ENCODE data around the gene TMEM63A. TPM values are rescaled to one million over a fixed set of nuclear protein-coding genes. Genes with fewer than 3 reads are reported as not detected.
"Not testable (repeated sequence)": the region's sequence is repeated elsewhere in the genome, so short reads cannot be mapped to it uniquely, and the experiment has no call there.

The TMEM63A gene
- total RNA-seq, 1 donor from 2014 or later: 30.7 TPM

DNA sequence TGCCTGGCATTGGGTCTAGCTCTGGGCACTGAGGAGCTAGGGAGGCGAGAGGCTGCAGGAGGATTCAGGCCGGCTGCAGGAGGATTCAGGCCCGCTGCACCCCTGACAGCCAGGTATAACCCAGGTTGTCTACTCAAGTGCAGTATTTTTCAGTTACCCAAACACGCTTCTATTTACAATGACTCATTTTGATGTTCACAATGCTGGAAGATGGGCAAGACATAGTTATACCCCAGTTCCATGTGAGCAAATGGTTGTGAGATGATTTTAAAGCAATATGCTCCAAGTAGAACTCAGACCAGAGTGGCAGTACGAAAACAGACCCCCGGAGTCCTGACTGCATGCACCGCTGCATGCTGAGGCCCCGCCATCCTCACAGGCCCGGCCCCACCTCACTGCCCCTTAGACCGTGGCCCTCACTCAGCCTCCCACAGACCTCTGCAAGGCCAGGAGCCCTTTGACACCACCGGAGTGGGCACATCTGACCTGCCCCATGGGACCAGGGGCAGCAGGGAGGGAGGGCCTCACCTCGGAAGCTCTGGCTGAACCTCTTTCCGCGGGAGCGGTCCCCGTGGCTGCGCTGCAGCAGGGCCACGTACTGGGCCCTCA is 6.2 kb upstream of the TMEM63A start:
- no peak for ATAC-seq
- DNase-seq: no peak

DNA sequence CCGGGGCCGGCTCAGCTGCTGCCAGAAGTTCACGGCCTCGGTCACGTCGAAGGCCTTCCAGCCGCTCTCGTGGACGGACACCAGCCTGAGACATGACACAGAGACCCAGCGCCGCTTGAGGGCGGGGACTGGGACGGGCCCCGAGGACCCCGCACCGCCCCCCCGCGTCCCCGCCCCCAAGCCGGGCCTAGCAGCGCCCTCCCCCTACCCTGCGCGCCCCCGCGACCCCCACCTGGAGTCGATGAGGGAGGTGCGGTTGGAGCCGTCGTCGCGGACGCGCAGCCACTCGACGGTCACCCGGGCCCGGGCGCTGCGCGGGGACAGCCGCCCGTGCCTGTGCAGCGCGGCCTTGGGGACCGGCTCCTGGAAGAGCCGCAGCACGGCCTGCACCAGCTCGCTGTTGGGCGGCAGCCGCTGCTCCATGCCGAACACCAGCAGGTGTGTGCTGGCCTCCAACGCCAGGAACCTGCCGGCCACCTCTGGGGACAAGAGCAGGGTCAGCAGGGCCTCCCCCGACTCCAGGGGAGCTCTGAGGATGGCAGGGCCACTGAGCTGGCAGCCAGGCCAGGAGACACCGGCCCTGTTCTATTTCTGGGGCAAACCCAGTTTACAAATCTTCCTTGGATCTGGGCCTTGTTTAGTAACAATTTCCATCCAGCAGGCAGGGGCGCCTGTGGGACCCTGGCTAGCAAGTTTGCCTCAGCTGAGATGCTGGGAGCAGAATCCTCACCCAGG is 5.5 kb upstream of the TMEM63A start:
- DNase-seq; intact Hi-C loops (cut with micrococcal nuclease); ATAC-seq: not testable (repeated sequence)

More for the DNA sequence above, 6.2 kb upstream of the TMEM63A start:
- intact Hi-C loops (cut with micrococcal nuclease): no loop called here

DNA sequence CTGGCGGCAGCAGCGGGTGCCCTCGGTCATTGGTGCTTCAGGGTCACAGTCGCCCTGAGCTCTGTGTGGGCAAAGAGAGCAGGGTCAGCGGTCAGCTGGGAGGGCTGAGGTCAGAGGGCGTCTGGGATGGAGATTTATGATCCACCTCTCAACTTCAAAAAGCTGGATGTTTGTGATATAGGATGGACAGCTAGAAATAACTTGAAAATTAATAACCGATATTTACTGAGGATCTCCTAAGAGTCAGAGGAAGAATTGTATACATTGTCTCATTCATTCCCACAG is 4.8 kb upstream of the TMEM63A start:
- ATAC-seq (no peak), DNase-seq (no peak)
- intact Hi-C loops (cut with micrococcal nuclease): no loop called here

DNA sequence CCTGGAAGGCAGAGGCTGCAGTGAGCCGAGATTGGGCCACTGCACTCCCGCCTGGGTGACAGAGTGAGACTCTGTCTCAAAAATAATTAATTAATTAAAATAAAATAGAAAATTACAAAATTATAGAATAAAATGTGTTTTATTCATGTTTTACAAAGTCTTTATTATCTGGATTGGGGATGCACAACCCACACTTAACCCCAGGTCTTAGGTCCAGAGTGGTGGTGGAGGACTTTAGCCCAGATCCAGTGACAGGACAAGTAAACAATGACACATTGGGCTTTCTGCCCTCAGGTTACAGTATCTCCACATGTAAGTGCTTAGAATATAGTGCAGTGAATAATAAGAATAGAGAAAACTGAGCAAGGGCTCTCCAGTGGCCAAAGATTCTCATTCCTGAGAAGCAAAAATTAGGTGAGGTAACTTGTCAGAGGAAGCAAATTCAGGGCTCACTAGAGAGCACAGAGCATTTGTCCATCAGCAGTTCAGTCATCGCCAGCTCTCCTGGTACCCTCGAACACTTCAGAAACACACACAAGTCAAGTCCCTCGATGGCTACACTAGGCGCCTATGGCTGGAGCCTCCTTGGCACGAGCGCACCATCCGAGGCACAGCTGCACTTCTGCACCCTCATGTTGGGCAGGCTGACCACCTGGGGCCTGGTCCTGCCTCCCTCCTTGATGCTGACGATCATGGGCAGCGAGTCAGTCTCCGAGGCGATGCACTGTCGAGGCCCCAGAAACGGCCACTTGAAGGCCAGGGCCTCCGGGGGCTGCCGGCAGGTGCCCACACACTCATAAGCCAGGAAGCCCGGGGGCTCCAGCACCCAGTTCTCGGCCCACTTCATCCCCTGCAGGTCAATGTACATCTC is 4.2 kb upstream of the TMEM63A start:
- intact Hi-C loops (cut with micrococcal nuclease): no loop called here
- no peak for DNase-seq
- no peak for ATAC-seq

DNA sequence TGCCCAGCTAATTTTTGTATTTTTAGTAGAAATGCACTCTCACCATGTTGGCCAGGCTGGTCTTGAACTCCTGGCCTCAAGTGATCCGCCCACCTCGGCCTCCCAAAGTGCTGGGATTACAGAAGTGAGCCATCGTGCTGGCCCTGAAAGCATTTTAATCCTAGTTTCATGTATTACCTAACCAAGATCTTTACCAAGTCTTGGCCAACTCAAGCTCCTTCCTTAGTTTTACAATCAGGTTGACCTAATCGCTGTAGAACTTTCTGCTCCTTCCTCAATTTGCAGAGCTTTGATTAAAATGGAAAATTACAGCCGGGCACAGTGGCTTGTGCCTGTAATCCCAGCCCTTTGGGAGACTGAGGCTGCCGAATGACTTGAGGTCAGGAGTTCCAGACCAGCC is 3.2 kb upstream of the TMEM63A start:
- ATAC-seq: no peak

DNA sequence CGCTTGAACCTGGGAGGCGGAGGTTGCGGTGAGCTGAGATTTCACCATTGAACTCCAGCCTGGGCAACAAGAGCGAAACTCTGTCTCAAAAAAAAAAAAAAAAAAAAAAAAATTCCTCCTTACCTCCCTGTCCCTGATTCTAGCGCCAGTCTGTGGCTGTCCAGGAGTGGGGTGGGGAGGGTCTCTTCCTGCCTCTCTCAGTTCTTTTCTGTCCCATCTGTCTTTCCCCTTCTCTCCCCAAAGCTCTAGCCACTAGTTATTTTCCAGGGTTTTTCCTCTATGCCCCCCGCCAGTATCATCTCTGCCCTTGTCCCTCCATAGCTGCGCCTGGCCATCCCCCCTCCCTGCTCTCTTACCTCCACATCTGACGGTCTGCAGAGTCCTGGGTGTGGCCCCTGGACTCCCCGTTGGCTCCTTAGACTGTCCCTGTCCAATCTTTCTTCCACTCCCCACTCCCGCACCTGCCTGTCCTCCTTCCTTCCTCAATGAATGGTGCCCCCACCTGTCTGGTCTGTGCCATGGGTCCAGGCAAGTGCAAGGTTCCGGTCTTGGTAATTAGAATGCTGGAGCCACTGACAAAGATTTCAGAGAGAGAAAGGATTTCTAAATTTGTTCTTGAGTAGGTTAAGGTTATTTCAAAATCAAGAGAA is 1.6 kb upstream of the TMEM63A start:
- DNase-seq (no peak), ATAC-seq (no peak)
- intact Hi-C loops (cut with micrococcal nuclease): no loop called here

More for the DNA sequence above, 3.2 kb upstream of the TMEM63A start:
- intact Hi-C loops (cut with micrococcal nuclease): no loop called here
- DNase-seq: no peak

DNA sequence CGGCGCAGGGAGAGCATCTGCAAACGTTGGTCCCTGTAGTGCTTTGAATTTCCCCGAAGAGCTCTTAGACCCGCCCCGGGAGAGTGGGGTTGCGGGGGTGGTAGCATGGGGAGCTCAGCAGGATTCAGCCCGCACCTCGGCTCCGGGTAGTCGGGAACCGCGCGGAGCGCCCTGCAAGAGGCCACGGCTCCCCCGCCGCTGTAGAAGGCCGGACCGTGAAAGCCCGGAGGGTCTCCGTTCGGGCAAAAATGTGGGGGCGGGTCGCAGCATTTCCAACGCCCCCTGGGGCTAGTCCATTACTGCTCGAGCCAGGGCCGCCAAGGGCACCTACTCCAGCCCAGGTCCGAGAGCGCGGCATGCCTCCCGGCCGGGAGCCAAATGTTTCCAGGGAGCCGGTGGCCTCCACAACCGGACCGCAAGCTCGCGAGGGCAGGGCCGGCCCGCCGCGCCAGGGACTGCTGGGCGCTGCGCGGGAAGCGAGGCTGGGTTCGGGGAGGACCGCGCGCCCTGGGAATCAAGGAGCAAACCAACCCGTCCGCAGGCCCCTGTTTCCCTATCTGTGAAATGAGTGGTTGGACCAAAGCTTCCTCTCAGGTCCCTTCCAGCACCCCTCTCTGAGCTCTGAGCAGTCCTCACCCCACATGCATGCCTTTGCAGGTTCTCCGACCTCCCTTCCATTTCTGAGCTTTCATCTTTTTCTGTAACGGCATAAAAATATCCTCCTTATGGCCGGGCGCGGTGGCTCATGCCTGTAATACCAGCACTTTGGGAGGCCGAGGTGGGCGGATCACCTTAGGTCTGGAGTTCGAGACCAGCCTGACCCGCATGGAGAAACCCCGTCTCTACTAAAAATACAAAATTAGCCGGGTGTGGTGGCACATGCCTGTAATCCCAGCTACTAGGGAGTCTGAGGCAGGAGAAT is 775 bp upstream of the TMEM63A start:
- peak; percentile 64 for ATAC-seq
- intact Hi-C loops (cut with micrococcal nuclease): no loop called here
- DNase-seq: peak; percentile 82

DNA sequence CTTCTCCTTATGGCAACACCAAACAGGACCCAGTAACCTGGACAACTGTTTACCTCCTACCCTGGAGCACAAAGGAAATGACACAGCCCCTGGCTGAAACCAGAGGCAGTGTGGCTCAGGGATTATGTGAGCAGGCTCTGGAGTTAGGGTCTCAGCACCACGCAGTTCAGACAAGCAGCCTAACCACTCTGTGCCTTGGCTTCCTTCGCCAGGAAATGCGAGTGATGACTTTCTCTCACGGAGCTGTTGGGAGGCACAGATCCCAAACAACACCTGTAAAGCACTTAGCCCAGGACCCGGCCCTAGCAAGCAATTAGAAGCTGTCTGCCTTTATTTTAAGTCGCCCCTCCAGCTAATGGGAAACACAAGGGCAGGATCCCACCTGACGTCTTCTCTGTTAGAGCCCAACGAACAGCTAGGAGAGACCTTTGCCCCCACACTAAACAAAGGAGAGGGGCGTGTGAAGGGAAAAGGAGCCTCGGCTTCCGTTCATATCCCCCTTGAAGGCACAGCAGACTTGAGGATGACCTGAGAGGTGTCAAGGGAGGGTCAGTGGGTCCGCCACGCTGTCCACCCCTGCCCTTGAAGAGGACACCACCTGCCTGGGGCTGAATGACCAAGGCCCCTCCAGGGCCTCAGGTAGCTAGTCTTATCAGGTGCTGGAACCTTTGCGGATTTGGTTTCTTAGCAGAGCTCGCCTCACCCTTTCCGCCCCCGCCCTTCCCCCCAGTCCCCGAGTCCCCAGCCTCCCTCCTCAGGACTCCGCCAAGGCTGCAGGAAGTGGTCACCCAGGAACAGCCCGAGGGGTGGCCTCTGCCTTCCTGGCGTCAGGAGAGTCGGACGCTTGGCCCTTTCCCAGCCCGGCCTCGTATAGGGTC is 860 bp downstream of the TMEM63A start:
- DNase-seq (peak; percentile 74), ATAC-seq (peak; percentile 46)
- intact Hi-C loops (cut with micrococcal nuclease): no loop called here

DNA sequence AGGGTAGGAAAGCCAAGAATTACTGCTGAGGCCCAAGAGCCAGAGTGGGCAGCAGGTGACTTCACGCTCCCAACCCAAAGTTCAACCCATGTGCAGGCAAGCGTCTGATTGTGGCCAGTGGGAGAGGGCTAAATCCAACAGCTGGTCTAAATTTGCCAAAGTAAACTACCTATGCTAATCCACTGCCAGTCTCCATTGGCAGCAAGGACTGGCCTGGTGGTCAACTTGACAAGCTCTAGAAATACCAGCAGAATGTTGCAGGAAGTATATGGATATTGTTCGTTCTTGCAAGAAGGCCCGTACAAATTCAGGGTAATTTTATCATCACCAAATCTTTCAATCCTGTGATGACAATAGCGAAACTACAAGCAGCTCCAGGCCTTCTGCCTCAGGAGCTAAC is 1.5 kb downstream of the TMEM63A start:
- ATAC-seq (no peak), DNase-seq (no peak)
- intact Hi-C loops (cut with micrococcal nuclease): no loop called here

DNA sequence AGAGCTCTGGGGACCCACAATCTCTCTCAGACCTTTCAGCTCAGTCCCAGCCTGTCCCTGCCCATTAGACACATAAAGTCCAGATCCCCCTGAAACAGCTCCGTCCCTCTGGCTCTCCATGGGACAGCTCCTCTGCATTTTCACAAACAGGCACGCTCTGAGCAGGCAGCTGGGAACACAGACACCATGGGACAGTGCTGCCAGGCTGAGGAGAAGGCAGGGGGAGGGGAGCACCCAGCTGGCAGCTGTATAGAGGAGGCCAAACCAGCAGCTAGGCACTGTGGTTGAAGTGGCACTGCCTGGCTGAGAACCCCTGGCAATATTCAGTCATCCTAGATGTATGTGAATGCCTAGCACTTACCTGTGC is 2.0 kb downstream of the TMEM63A start:
- intact Hi-C loops (cut with micrococcal nuclease): no loop called here

DNA sequence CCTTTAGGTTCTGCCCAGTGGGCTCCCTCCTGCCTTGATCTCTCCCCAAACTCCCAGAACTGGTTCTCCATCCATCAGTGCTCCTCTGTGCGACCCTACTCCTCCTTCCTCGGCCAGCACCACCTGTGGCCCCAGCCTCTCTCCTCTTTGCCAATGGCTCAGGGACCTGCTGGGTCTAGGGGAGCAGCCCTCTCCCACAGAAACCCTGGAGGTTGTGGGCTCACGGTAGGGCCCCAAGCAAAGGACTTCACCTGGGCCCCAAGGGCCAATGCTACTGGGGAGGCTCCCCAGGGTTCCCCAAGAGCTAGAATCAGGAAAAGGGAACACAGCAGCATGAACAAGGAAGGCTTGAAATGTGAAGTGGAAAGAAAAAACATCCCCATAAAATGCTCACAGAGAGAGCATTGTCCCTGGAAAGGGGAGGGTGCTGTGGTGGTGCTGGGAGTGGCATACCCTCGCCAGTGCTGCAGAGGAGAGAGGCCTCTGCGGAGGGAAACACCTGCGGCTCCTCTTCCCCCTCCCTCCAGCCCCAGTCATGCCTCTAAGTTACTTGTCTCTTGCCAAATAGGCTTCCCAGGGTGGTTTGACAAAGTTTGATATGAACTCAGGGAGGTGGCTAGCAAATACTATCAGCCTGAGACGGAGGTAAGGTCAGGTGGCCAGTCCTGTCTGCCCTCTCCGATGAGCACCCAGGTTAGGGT is 2.5 kb downstream of the TMEM63A start:
- no peak for ATAC-seq
- DNase-seq: no peak
- intact Hi-C loops (cut with micrococcal nuclease): no loop called here

More for the DNA sequence above, 2.0 kb downstream of the TMEM63A start:
- ATAC-seq (peak; percentile 20), DNase-seq (peak; percentile 63)

DNA sequence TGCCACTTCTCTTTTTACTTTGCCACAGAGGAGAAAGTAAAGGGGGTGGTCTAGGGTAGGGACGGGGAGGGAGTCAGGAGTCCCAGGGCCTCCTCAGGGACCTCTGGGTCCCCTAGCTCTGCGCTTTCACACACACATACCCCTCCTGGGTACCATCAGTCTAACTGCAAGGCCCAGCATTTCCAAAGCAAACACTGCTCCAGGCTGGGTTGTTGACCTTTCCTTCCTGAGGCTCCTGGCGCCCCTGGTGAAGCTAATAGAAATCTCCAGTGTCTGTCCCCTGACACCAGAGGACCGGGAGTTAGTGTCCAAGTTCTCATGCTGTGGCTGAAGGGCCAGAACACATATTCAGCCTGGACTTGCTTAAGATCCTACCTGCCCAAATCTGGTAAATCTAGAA is 3.9 kb downstream of the TMEM63A start:
- intact Hi-C loops (cut with micrococcal nuclease): no loop called here
- DNase-seq (no peak), ATAC-seq (no peak)

DNA sequence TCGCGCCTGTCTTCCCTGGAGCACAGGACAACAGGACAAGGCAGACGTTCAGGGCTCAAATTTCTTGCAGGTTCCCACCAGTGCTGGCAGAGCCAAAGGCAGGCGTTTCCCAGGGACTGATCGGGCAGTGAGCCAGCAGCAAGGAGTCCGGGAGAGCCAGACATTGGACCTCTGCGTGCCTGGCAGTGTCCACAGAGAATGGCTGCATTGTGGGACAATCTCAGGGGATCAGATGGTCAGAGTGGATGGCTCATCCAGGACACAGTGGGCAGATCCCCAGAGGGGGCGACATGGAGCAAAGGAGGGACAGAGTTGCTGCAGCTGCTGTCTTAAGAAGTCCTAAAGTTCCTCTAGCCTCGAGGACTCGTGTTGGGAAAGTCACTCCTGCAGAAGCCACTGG is 4.6 kb downstream of the TMEM63A start:
- DNase-seq (peak; percentile 79), ATAC-seq (peak; percentile 31)
- intact Hi-C loops (cut with micrococcal nuclease): no loop called here

DNA sequence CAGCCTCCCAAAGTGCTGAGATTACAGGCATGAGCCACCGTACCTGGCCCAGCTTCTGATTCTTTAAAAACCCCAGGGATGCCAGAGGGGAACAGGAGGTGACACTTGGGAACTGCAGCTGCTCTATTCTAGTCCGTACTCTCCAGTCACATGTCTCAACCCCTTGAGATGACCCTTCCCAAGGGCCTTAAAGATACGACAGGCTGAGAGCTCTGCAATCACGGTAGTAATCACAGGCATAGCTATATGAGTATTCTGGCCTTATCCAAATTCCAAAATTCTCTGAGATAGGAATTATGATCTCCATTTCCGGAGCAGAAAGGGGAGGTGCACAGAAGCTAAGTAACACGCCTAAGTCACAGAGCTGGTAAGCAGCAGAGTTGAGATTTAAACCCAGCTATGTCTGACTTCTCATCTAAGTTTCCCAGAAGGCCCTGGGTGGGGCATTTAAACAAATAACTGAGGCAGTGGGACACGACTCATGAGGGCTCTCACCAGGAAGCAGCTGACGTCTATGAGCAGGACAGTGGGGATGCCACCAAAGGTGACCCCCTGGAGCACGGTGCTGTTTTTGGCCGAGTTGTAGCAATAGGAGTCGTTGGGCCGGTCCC is 5.2 kb downstream of the TMEM63A start:
- no peak for ATAC-seq
- intact Hi-C loops (cut with micrococcal nuclease): no loop called here
- DNase-seq: no peak

DNA sequence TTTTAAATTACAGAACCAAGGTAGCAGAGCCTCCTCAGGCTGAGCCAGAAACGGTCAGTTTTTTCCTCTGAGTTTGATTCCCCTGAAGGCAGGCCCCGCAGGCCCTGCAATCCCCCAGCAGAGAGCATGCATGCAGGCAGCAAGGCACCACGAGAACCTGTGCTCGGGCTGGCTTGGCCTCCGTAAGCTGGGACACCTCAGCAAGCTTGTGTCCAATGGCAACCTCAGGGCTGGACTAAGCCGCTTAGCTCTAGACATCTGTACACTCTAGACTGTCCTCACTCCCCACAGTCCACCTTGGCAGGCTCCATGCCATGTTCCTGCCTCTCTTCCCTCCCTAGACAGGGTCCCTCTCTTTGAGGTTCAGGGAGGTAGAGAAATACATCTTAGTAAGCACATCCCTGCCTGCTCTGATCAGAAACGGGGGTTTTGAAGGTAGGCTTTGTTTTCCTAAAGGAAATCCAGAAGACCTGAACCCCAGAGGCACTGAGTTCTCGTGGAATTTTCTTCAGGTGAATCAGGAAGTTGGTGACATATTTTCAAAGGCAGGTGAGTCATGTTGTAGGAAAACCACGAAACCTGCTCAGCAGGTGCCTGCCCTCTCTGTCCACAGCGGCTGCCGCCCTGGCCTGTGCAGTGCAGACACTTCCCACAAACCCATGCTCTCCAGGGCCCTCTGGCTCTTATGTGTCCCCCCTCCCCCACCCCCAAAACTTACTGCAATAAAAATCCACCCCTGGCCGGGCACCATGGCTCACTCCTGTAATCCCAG is 7.0 kb downstream of the TMEM63A start:
- intact Hi-C loops (cut with micrococcal nuclease): no loop called here
- DNase-seq: peak; percentile 13
- no peak for ATAC-seq

DNA sequence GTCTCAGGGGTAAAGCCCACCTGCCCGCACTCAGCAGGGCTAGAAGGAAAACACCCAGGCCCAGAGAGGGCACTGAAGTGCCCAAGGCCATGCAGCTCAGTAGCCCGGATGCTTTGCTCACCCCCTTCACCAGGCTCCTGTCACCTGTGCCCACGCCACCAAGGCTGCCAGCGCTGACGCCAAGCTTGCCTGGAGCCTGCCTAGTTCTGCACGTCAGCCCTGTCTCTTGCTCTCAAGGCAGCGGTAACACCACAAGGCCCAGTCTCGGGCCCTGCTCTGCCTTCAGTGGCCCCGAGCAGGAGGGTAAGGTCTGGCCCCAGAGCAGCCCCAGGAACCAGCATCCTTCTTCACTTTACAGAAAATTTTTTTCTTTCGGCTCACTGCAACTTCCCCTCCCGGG is 7.7 kb downstream of the TMEM63A start:
- DNase-seq (peak; percentile 27), ATAC-seq (no peak)
- intact Hi-C loops (cut with micrococcal nuclease): no loop called here

Data from left ventricle myocardium superior (tissue), 1 donor.